SK-N-SH (cell line): Measurements from ENCODE around the gene CYYR1. TPM values are rescaled to one million over a fixed set of nuclear protein-coding genes. Genes with fewer than 3 reads are reported as not detected.

ENCODE experiments used
- CTCF ChIA-PET: fragments of 300-600, 350-600 bp; formaldehyde crosslinking; extraction: SDS; loops from one replicate; lab custom pipeline; 2021; lab: Yijun Ruan, JAX
- POLR2A ChIA-PET: fragments of 350-600 bp; sonication (Branson Sonifier 250); formaldehyde crosslinking; extraction: SDS; loops from one replicate; lab custom pipeline; 2020; ENCODE audit warnings: antibody characterized with exemption, inconsistent platforms; lab: Yijun Ruan, JAX
- DNase-seq: peaks from one replicate; pipeline ENCODE4 v3.0.0; 2012
- H2AFZ ChIP-seq: fragments of 200-600 bp; sonication (generic); 2 replicates; pipeline ENCODE4 v1.8.1; 2016; ENCODE audit warnings: antibody characterized with exemption, mild to moderate bottlenecking, low read depth
- H3F3A ChIP-seq: fragments of 200-600 bp; sonication (generic); replicated peaks from 2 replicates; pipeline ENCODE3; 2016; ENCODE audit warnings: antibody characterized with exemption, mild to moderate bottlenecking; ENCODE audit not compliant: insufficient read depth
- H3K27ac ChIP-seq, 2 experiments: fragments of 200-500 bp in 1 of 2; fragments of 200-600 bp in 1 of 2; sonication (Bioruptor generic) in 1 of 2; sonication (generic), shearing (Covaris generic) in 1 of 2; 2 replicates each; pipeline versions ENCODE4 v1.5.1 to v1.6.1; 2014 to 2016; ENCODE audit warnings: low read depth in 2 of 2, inconsistent platforms in 1 of 2, low read length in 1 of 2, mild to moderate bottlenecking in 1 of 2, mixed read lengths in 1 of 2
- H3K27me3 ChIP-seq: fragments of 200-600 bp; sonication (generic), shearing (Covaris generic); 2 replicates; pipeline ENCODE4 v1.6.1; 2016; ENCODE audit warnings: mixed run types; ENCODE audit not compliant: insufficient read depth
- H3K36me3 ChIP-seq, 2 experiments: fragments of 200-500 bp in 1 of 2; fragments of 200-600 bp in 1 of 2; sonication (Bioruptor generic) in 1 of 2; sonication (generic) in 1 of 2; replicated peaks in 1 of 2; 2 replicates each; pipeline versions ENCODE3 to v1.5.1; 2014 to 2016; ENCODE audit warnings: low read length in 1 of 2, mild to moderate bottlenecking in 1 of 2; ENCODE audit not compliant: insufficient read depth in 2 of 2, control insufficient read depth in 1 of 2
- H3K4me1 ChIP-seq, 2 experiments: fragments of 200-500 bp in 1 of 2; fragments of 200-600 bp in 1 of 2; sonication (Bioruptor generic) in 1 of 2; sonication (generic), shearing (Covaris generic) in 1 of 2; 2 replicates each; pipeline versions ENCODE4 v1.5.1 to v1.6.1; 2014 to 2016; ENCODE audit warnings: low read depth in 1 of 2, low read length in 1 of 2, mixed run types in 1 of 2; ENCODE audit not compliant: insufficient read depth in 2 of 2, control insufficient read depth in 1 of 2
- H3K4me2 ChIP-seq: fragments of 200-600 bp; sonication (generic), shearing (Covaris generic); 2 replicates; pipeline ENCODE4 v1.6.1; 2017; ENCODE audit warnings: mixed run types
- H3K4me3 ChIP-seq, 2 experiments: fragments of 200-500 bp in 1 of 2; fragments of 200-600 bp in 1 of 2; sonication (Bioruptor generic) in 1 of 2; sonication (generic), shearing (Covaris generic) in 1 of 2; 2 replicates each; pipeline versions ENCODE4 v1.5.1 to v1.8.1; 2014 to 2016; ENCODE audit warnings: low read depth in 2 of 2, inconsistent platforms in 1 of 2, low read length in 1 of 2, mild to moderate bottlenecking in 1 of 2, mixed read lengths in 1 of 2, moderate library complexity in 1 of 2
- H3K79me2 ChIP-seq: fragments of 200-600 bp; sonication (generic); 2 replicates; pipeline ENCODE4 v1.8.1; 2017; ENCODE audit warnings: mild to moderate bottlenecking; ENCODE audit not compliant: insufficient read depth
- H3K9ac ChIP-seq: fragments of 200-600 bp; sonication (generic); 2 replicates; pipeline ENCODE4 v1.6.1; 2017; ENCODE audit warnings: mixed run types
- H3K9me2 ChIP-seq: fragments of 200-600 bp; sonication (generic); 2 replicates; pipeline ENCODE4 v1.6.1; 2017; ENCODE audit warnings: mixed run types
- H3K9me3 ChIP-seq: fragments of 200-600 bp; sonication (generic); 2 replicates; pipeline ENCODE4 v1.6.1; 2017; ENCODE audit warnings: mixed run types, mild to moderate bottlenecking, moderate library complexity
- H4K20me1 ChIP-seq: fragments of 200-600 bp; sonication (generic); 2 replicates; pipeline ENCODE4 v1.6.1; 2017; ENCODE audit warnings: mild to moderate bottlenecking, mixed run types; ENCODE audit not compliant: insufficient read depth
- CHD2 ChIP-seq: fragments of 150-350 bp; IDR thresholded peaks from 2 replicates; pipeline ENCODE4 v1.6.1; 2018; ENCODE audit warnings: low read length; ENCODE audit not compliant: partially characterized antibody
- EP300 ChIP-seq, 2 experiments: IDR thresholded peaks; 2 replicates each; pipeline versions ENCODE4 v1.4.0 to v1.6.1; 2012; ENCODE audit warnings: borderline replicate concordance in 1 of 2, low read depth in 1 of 2, low read length in 1 of 2
- EZH2phosphoT487 ChIP-seq: fragments of 200-600 bp; sonication (generic); IDR thresholded peaks from 2 replicates; pipeline ENCODE4 v1.6.1; 2017; ENCODE audit warnings: low read depth, mixed run types, mild to moderate bottlenecking, antibody characterized with exemption, moderate library complexity, borderline replicate concordance
- FOSL2 ChIP-seq: IDR thresholded peaks from 2 replicates; pipeline ENCODE4 v1.4.0; 2012; ENCODE audit warnings: low read depth, mild to moderate bottlenecking, moderate library complexity, borderline replicate concordance
- FOXJ3 ChIP-seq: sonication (generic); formaldehyde crosslinking; IDR thresholded peaks from 2 replicates; pipeline ENCODE4 v1.5.1; 2020; ENCODE audit warnings: mild to moderate bottlenecking, missing genetic modification reagents
- FOXM1 ChIP-seq: IDR thresholded peaks from 2 replicates; pipeline ENCODE4 v1.4.0; 2012; ENCODE audit warnings: low read depth, mild to moderate bottlenecking
- GATA2 ChIP-seq: sonication (generic); formaldehyde crosslinking; IDR thresholded peaks from 2 replicates; pipeline ENCODE4 v1.5.0; 2020; ENCODE audit warnings: mild to moderate bottlenecking, missing genetic modification reagents
- MEF2A ChIP-seq: IDR thresholded peaks from 2 replicates; pipeline ENCODE4 v1.4.0; 2012; ENCODE audit warnings: low read depth, borderline replicate concordance
- NFIC ChIP-seq: IDR thresholded peaks from 2 replicates; pipeline ENCODE4 v1.4.0; 2012; ENCODE audit warnings: borderline replicate concordance
- NRF1 ChIP-seq: IDR thresholded peaks from 2 replicates; pipeline ENCODE4 v1.6.1; 2012; ENCODE audit warnings: low read depth, mild to moderate bottlenecking, low read length
- RCOR1 ChIP-seq: fragments of 150-350 bp; IDR thresholded peaks from 2 replicates; pipeline ENCODE4 v1.6.1; 2017; ENCODE audit warnings: antibody characterized with exemption, low read length
- RFX5 ChIP-seq: IDR thresholded peaks from 2 replicates; pipeline ENCODE4 v1.6.1; 2012; ENCODE audit warnings: mild to moderate bottlenecking, improper control_type of control experiment, low read length
- RXRA ChIP-seq: IDR thresholded peaks from 2 replicates; pipeline ENCODE4 v1.4.0; 2012; ENCODE audit warnings: low read depth, mild to moderate bottlenecking, borderline replicate concordance
- TAF1 ChIP-seq: IDR thresholded peaks from 2 replicates; pipeline ENCODE4 v1.6.1; 2012; ENCODE audit warnings: low read depth, mild to moderate bottlenecking, low read length, moderate library complexity, borderline replicate concordance
- TEAD4 ChIP-seq: IDR thresholded peaks from 2 replicates; pipeline ENCODE4 v1.4.0; 2012; ENCODE audit warnings: mild to moderate bottlenecking, borderline replicate concordance; ENCODE audit not compliant: insufficient read depth
- USF1 ChIP-seq: IDR thresholded peaks from 2 replicates; pipeline ENCODE4 v1.4.0; 2012; ENCODE audit warnings: low read depth, borderline replicate concordance
- YY1 ChIP-seq: IDR thresholded peaks from 2 replicates; pipeline ENCODE4 v1.4.0; 2012; ENCODE audit warnings: low read depth, mild to moderate bottlenecking
- ZBTB33 ChIP-seq: IDR thresholded peaks from 2 replicates; pipeline ENCODE4 v1.4.0; 2012; ENCODE audit warnings: low read depth, borderline replicate concordance
- WGBS: methylation state at CpG from one replicate; pipeline ENCODE4 v1.1.6; 2017; ENCODE audit warnings: low lambda C conversion rate; 5-methylcytosine and 5-hydroxymethylcytosine counted together
- polyA plus RNA-seq, 3 experiments: library from polyadenylated mRNA; depleted of rRNA; stranded (reverse); fragments of >200 nt; gene quantifications; 2 replicates each; pipeline ENCODE4 v1.2.3, GENCODE V29; 2012
- TF ChIP-seq, protein P1 (sequence below): fragments of 200-600 bp; sonication (generic); IDR thresholded peaks from 2 replicates; pipeline ENCODE4 v1.6.1; 2017; ENCODE audit warnings: antibody characterized with exemption, mild to moderate bottlenecking, moderate library complexity
- TF ChIP-seq, protein P2 (sequence below): fragments of 150-350 bp; IDR thresholded peaks from 2 replicates; pipeline ENCODE4 v1.6.1; 2017; ENCODE audit warnings: antibody characterized with exemption, low read length, low read depth, borderline replicate concordance

CYYR1 gene
- polyA plus RNA-seq, 1 of the 3 experiments (the other 2 are of a cell fraction), result not detected

DNA sequence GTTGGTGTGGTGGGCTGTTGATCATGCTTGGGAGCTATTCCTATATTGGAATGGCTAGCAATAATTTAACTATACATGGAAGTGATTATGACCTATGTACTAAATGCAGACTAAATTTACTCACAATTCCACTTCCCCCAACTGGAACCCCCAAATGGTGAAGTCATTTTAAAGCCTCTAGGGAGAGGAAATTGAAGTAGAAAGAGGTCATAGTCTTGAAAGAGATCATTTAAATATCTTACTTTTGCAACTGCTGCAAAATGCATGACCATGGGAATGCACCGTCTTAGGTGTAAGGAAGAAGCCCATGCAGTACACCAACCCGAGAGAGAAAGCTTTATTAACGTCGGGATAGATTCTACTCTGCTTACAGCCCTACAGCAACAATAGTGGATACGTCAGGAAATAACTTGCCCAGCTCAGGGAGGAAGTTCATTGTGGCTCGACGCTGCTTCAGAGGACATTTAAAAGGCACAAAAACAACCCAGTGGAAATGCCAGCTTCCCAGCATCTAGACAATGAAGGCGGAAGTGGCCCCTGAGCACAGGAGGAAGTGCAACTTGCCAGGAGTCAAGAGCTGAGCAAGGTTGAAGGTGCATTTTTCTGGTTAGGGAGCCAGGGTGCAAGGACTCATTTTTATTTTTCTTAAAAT, 26.5 kb downstream of the CYYR1 start (continued):
- TF ChIP-seq, protein P1, sequence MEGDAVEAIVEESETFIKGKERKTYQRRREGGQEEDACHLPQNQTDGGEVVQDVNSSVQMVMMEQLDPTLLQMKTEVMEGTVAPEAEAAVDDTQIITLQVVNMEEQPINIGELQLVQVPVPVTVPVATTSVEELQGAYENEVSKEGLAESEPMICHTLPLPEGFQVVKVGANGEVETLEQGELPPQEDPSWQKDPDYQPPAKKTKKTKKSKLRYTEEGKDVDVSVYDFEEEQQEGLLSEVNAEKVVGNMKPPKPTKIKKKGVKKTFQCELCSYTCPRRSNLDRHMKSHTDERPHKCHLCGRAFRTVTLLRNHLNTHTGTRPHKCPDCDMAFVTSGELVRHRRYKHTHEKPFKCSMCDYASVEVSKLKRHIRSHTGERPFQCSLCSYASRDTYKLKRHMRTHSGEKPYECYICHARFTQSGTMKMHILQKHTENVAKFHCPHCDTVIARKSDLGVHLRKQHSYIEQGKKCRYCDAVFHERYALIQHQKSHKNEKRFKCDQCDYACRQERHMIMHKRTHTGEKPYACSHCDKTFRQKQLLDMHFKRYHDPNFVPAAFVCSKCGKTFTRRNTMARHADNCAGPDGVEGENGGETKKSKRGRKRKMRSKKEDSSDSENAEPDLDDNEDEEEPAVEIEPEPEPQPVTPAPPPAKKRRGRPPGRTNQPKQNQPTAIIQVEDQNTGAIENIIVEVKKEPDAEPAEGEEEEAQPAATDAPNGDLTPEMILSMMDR, result no peak
- TF ChIP-seq, protein P2, sequence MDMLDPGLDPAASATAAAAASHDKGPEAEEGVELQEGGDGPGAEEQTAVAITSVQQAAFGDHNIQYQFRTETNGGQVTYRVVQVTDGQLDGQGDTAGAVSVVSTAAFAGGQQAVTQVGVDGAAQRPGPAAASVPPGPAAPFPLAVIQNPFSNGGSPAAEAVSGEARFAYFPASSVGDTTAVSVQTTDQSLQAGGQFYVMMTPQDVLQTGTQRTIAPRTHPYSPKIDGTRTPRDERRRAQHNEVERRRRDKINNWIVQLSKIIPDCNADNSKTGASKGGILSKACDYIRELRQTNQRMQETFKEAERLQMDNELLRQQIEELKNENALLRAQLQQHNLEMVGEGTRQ, result no peak

DNA sequence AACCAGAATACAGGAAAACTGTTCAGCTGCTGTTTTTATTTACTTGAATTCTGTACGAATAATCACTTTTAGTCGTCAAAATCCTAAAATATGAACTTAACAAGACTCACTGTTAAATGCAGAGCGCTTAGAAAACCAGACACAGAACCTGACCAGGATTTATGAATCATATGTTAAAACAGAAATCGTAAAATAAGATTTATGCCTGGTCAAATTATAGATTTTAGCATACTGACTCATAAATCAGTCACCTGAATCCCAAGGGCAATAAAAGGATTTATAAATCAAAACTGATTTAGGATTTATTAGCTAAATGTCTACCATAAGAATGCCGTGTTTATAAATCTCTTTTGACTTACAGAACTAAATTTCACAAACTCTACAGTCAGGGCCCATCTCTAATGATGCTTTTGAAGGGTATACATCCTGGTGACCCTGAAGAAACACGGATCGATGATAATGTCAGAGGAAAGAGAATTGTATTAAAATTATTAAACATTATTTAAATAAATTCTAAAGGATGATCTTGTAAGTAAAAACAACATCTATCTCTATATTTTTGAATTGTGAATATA, 28.8 kb downstream of the CYYR1 start:
- H2AFZ ChIP-seq, result no peak overlapping the region
- no peak overlapping the region for H3K27ac ChIP-seq
- no peaks in the 10 kb centered on the region for H3K9me2 ChIP-seq
- no peak overlapping the region for H3K4me2 ChIP-seq
- H3K4me3 ChIP-seq, result no peak overlapping the region
- no peaks in the 10 kb centered on the region for H4K20me1 ChIP-seq
- POLR2A ChIA-PET, result no interaction called here
- DNase-seq, result no peak
- no peaks in the 10 kb centered on the region for H3K79me2 ChIP-seq
- no peak for TF ChIP-seq NFIC
- TF ChIP-seq ZBTB33, result no peak
- TF ChIP-seq CHD2, result no peak
- no peak for TF ChIP-seq TAF1
- TF ChIP-seq GATA2 (CRISPR knock-in tag), result no peak
- TF ChIP-seq MEF2A, result no peak
- no peak for TF ChIP-seq RXRA
- no peak for TF ChIP-seq FOXJ3 (CRISPR knock-in tag)
- TF ChIP-seq EP300 (IDR thresholded peaks at IDR 0.05; ENCODE audit: borderline replicate concordance in 1 of 2, low read depth in 1 of 2, low read length in 1 of 2), result no peak
- TF ChIP-seq NRF1, result no peak
- no peak for TF ChIP-seq YY1
- TF ChIP-seq, protein P1, result no peak
- TF ChIP-seq EZH2phosphoT487, result no peak
- no peak for TF ChIP-seq RFX5
- TF ChIP-seq, protein P2, result no peak
- no peak for TF ChIP-seq USF1
- no peak for TF ChIP-seq FOSL2
- TF ChIP-seq FOXM1, result no peak
- no peak for TF ChIP-seq TEAD4
- TF ChIP-seq RCOR1, result no peak
- peaks cover 0 to 4% of the 10 kb centered on the region in 2 experiments; a peak in 2 of 4 replicates for H3K4me1 ChIP-seq
- H3K9me3 ChIP-seq, result no peaks in the 10 kb centered on the region
- CTCF ChIA-PET, result interaction anchor here (1.0 kb wide), 1 partner anchor 744 kb away, joined by 3 read pairs; no protein-coding TSS in a partner anchor
- H3K36me3 ChIP-seq, result no peaks in the 10 kb centered on the region
- 52% methylated on average over 7 of the region's 7 CpGs for WGBS
- no peak overlapping the region for H3K9ac ChIP-seq
- H3K27me3 ChIP-seq, result no peaks in the 10 kb centered on the region
- H3F3A ChIP-seq, result no peaks in the 10 kb centered on the region
